ENCODE results near the gene PPM1J.

The PPM1J gene

GRCh38 chr1:112702067-112702395, 13.1 kb downstream of the PPM1J start:
- Histone ChIP-seq H3K27ac (ENCODE audit: poor library complexity, severe bottlenecking) (peak overlapping the region; percentile 92), H3K36me3 (ENCODE audit: low read depth) (peaks cover 64% of the 10 kb centered on the region), H3K4me3 (ENCODE audit: severe bottlenecking) (no peak overlapping the region), H3K4me1 (ENCODE audit: insufficient read depth, poor library complexity, severe bottlenecking) (peaks cover 38% of the 10 kb centered on the region), H3K27me3 (ENCODE audit: insufficient read depth, poor library complexity, severe bottlenecking) (no peaks in the 10 kb centered on the region), H3K9me3 (ENCODE audit: severe bottlenecking) (no peaks in the 10 kb centered on the region)
- ATAC-seq (ENCODE audit: low read depth): no peak
- no peak for DNase-seq (ENCODE audit: low spot score)
- no peak for TF ChIP-seq CTCF (IDR thresholded peaks at IDR 0.05; ENCODE audit: poor library complexity, severe bottlenecking)

GRCh38 chr1:112701227-112702066, 13.7 kb downstream of the PPM1J start:
- Histone ChIP-seq H3K27ac (ENCODE audit: poor library complexity, severe bottlenecking) (peak overlapping the region; percentile 92), H3K4me1 (ENCODE audit: insufficient read depth, poor library complexity, severe bottlenecking) (peaks cover 38% of the 10 kb centered on the region)
- ATAC-seq (ENCODE audit: low read depth): no peak

GRCh38 chr1:112700290-112701226, 14.6 kb downstream of the PPM1J start:
- TF ChIP-seq CTCF (IDR thresholded peaks at IDR 0.05; ENCODE audit: poor library complexity, severe bottlenecking): no peak
- Histone ChIP-seq H3K36me3 (ENCODE audit: low read depth) (peaks cover 69% of the 10 kb centered on the region), H3K27me3 (ENCODE audit: insufficient read depth, poor library complexity, severe bottlenecking) (no peaks in the 10 kb centered on the region), H3K27ac (ENCODE audit: poor library complexity, severe bottlenecking) (peak overlapping the region; percentile 92), H3K4me3 (ENCODE audit: severe bottlenecking) (no peak overlapping the region), H3K9me3 (ENCODE audit: severe bottlenecking) (no peaks in the 10 kb centered on the region), H3K4me1 (ENCODE audit: insufficient read depth, poor library complexity, severe bottlenecking) (peaks cover 38% of the 10 kb centered on the region)
- ATAC-seq (ENCODE audit: low read depth) (peak; percentile 47), DNase-seq (ENCODE audit: low spot score) (peak; percentile 89)

More at GRCh38 chr1:112701227-112702066, 13.7 kb downstream of the PPM1J start:
- no peak for TF ChIP-seq CTCF (IDR thresholded peaks at IDR 0.05; ENCODE audit: poor library complexity, severe bottlenecking)
- Histone ChIP-seq H3K4me3 (ENCODE audit: severe bottlenecking) (no peak overlapping the region), H3K36me3 (ENCODE audit: low read depth) (peaks cover 64% of the 10 kb centered on the region), H3K9me3 (ENCODE audit: severe bottlenecking) (no peaks in the 10 kb centered on the region), H3K27me3 (ENCODE audit: insufficient read depth, poor library complexity, severe bottlenecking) (no peaks in the 10 kb centered on the region)
- no peak for DNase-seq (ENCODE audit: low spot score)

- H3K36me3 ChIP-seq (ENCODE audit: low read depth): peaks cover 79% of the 10 kb centered on the region
- H3K9me3 ChIP-seq (ENCODE audit: severe bottlenecking): no peaks in the 10 kb centered on the region
- H3K27ac ChIP-seq (ENCODE audit: poor library complexity, severe bottlenecking): peak overlapping the region; percentile 92
- no peak overlapping the region for H3K4me3 ChIP-seq (ENCODE audit: severe bottlenecking)
- TF ChIP-seq CTCF (IDR thresholded peaks at IDR 0.05; ENCODE audit: poor library complexity, severe bottlenecking): no peak
- DNase-seq (ENCODE audit: low spot score) (no peak), ATAC-seq (ENCODE audit: low read depth) (no peak)
- no peaks in the 10 kb centered on the region for H3K27me3 ChIP-seq (ENCODE audit: insufficient read depth, poor library complexity, severe bottlenecking)
- peaks cover 36% of the 10 kb centered on the region for H3K4me1 ChIP-seq (ENCODE audit: insufficient read depth, poor library complexity, severe bottlenecking)
Measured at GRCh38 chr1:112699425-112700144, 15.5 kb downstream of the PPM1J start.
